ENCODE data around the gene ITIH5. TPM values are rescaled to one million over a fixed set of nuclear protein-coding genes. Genes with fewer than 3 reads are reported as not detected.
A peak's percentile ranks its signal among the peaks of the same experiment; 100 is the strongest.

Gene ITIH5
- total and polyA plus RNA-seq, 2 of the 8 experiments (the other 6 are each of a cell fraction or from before 2014, with no cell fraction given) = 5.8 to 7.6 TPM

- Histone ChIP-seq H2BK15ac (ENCODE audit: low read length) (no peak overlapping the region), H2BK120ac (replicated peaks; ENCODE audit: low read depth, low read length) (no peak overlapping the region), H3K79me1 (ENCODE audit: low read depth, low read length) (no peaks in the 10 kb centered on the region), H4K20me1 (replicated peaks in 1 of 2; ENCODE audit: control insufficient read depth in 1 of 2, insufficient read depth in 2 of 2, low read length in 2 of 2) (no peaks in the 10 kb centered on the region), H4K91ac (replicated peaks; ENCODE audit: insufficient read length, low read length) (no peak overlapping the region), H3K4me3 (ENCODE audit: extremely low read depth in 1 of 4, insufficient read depth in 2 of 4, low read depth in 3 of 4, low read length in 4 of 4) (no peak overlapping the region), H3K23ac (ENCODE audit: insufficient read length) (no peak overlapping the region), H3K18ac (ENCODE audit: extremely low read depth, low read length) (no peak overlapping the region), H3K14ac (ENCODE audit: insufficient read length) (no peak overlapping the region), H3K79me2 (ENCODE audit: control insufficient read depth in 1 of 2, insufficient read depth in 2 of 2, low read length in 2 of 2) (no peaks in the 10 kb centered on the region), H3K23me2 (ENCODE audit: low read depth, low read length) (no peaks in the 10 kb centered on the region), H3K36me3 (ENCODE audit: control insufficient read depth in 2 of 4, insufficient read depth in 4 of 4, low read length in 3 of 4) (no peaks in the 10 kb centered on the region; a peak in 1 of 8 replicates), H4K5ac (ENCODE audit: insufficient read length, low read depth, low read length) (no peak overlapping the region), H3K4me1 (replicated peaks in 1 of 4; ENCODE audit: control insufficient read depth in 3 of 4, insufficient read depth in 4 of 4, low read length in 3 of 4) (no peaks in the 10 kb centered on the region), H3K4me2 (ENCODE audit: insufficient read depth in 1 of 2, low read depth in 2 of 2, low read length in 2 of 2) (no peak overlapping the region), H3K27me3 (replicated peaks in 1 of 4; ENCODE audit: control insufficient read depth in 3 of 4, extremely low read depth in 1 of 4, insufficient read depth in 3 of 4, low read length in 3 of 4) (no peaks in the 10 kb centered on the region), H3K4ac (replicated peaks; ENCODE audit: insufficient read length, low read depth, low read length) (no peak overlapping the region), H3K9ac (replicated peaks in 1 of 4; ENCODE audit: extremely low read depth in 1 of 4, low read depth in 3 of 4, low read length in 3 of 4) (no peak overlapping the region), H2BK20ac (ENCODE audit: low read length) (no peak overlapping the region), H3K27ac (ENCODE audit: low read depth, low read length) (no peak overlapping the region), H2AFZ (ENCODE audit: low read length) (no peak overlapping the region), H2BK5ac (ENCODE audit: low read depth, low read length) (no peak overlapping the region), H4K8ac (ENCODE audit: extremely low read depth, insufficient read depth, low read length) (no peak overlapping the region), H3K9me3 (ENCODE audit: insufficient read depth in 2 of 2, low read depth in 1 of 2, low read length in 1 of 2) (peaks cover 3 to 13% of the 10 kb centered on the region in 2 experiments; a peak in 3 of 4 replicates), H3K56ac (replicated peaks; ENCODE audit: insufficient read length, low read depth, low read length) (no peak overlapping the region), H2AK5ac (ENCODE audit: low read depth, low read length) (no peak overlapping the region), H2BK12ac (ENCODE audit: low read depth, low read length) (peak overlapping the region; percentile 6; the same call in 1 of the 2 replicates)
- FAIRE-seq (no peak), DNase-seq (ENCODE audit: low read depth in 1 of 2, low spot score in 2 of 2) (no peak)
- ChIA-PET CTCF (ENCODE audit: partially characterized antibody) (interaction anchor here (1.1 kb wide), 1 partner anchor 83 kb away, joined by 3 read pairs; no protein-coding TSS in a partner anchor), POLR2A (ENCODE audit: partially characterized antibody) (no interaction called here)
- 94% methylated on average over 6 of the region's 6 CpGs; no CpG with 5 or more reads in 1 of the 2 experiments for WGBS, 2 experiments (ENCODE audit: extremely low coverage in 1 of 2, insufficient coverage in 1 of 2, insufficient read length in 1 of 2, insufficient replicate concordance in 2 of 2, low coverage in 1 of 2, low lambda C conversion rate in 2 of 2, missing lambda C conversion rate in 1 of 2)
- no peak for TF ChIP-seq JUN (IDR thresholded peaks at IDR 0.05; ENCODE audit: low read depth, low read length)
- TF ChIP-seq SIN3A (conservative IDR thresholded peaks at IDR 0.05 in 1 of 2, IDR thresholded peaks at IDR 0.05 in 1 of 2; ENCODE audit: low read depth in 1 of 2, low read length in 2 of 2) = no peak
- no peak for TF ChIP-seq HDAC6 (IDR thresholded peaks at IDR 0.05; ENCODE audit: low read depth, low read length)
- no peak for TF ChIP-seq SP4 (IDR thresholded peaks at IDR 0.05; ENCODE audit: low read length)
- no peak for TF ChIP-seq TCF12 (IDR thresholded peaks at IDR 0.05; ENCODE audit: low read depth, low read length)
- no peak for TF ChIP-seq SRF (IDR thresholded peaks at IDR 0.05; ENCODE audit: low read depth, low read length)
- no peak for TF ChIP-seq NRF1 (IDR thresholded peaks at IDR 0.05; ENCODE audit: low read depth, low read length)
- TF ChIP-seq CBX8 (IDR thresholded peaks at IDR 0.05; ENCODE audit: borderline replicate concordance, low read depth, low read length) = no peak
- TF ChIP-seq POLR2A (IDR thresholded peaks at IDR 0.05; ENCODE audit: control extremely low read depth in 1 of 2, low read depth in 2 of 2, low read length in 2 of 2) = no peak
- no peak for TF ChIP-seq CEBPB (IDR thresholded peaks at IDR 0.05; ENCODE audit: low read depth, low read length)
- TF ChIP-seq, protein P1, sequence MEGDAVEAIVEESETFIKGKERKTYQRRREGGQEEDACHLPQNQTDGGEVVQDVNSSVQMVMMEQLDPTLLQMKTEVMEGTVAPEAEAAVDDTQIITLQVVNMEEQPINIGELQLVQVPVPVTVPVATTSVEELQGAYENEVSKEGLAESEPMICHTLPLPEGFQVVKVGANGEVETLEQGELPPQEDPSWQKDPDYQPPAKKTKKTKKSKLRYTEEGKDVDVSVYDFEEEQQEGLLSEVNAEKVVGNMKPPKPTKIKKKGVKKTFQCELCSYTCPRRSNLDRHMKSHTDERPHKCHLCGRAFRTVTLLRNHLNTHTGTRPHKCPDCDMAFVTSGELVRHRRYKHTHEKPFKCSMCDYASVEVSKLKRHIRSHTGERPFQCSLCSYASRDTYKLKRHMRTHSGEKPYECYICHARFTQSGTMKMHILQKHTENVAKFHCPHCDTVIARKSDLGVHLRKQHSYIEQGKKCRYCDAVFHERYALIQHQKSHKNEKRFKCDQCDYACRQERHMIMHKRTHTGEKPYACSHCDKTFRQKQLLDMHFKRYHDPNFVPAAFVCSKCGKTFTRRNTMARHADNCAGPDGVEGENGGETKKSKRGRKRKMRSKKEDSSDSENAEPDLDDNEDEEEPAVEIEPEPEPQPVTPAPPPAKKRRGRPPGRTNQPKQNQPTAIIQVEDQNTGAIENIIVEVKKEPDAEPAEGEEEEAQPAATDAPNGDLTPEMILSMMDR (IDR thresholded peaks at IDR 0.05; ENCODE audit: control extremely low read depth in 1 of 3, insufficient read depth in 1 of 3, low read depth in 1 of 3, low read length in 3 of 3) = no peak
- TF ChIP-seq JUND (IDR thresholded peaks at IDR 0.05; ENCODE audit: low read length) = no peak
- TF ChIP-seq CHD2 (IDR thresholded peaks at IDR 0.05; ENCODE audit: low read length) = no peak
These were observed 155.2 kb downstream of the ITIH5 start for GRCh38 chr10:7511612-7512011.

Measured in H1 (cell line).